Lower lobe of right lung (tissue), 2 donors: ENCODE measurements around the gene LDB2. TPM values are rescaled to one million over a fixed set of nuclear protein-coding genes. Genes with fewer than 3 reads are reported as not detected.

Experiments used
- ATAC-seq, 2 donors: fragments of 200-7000 bp; cut with Tn5 transposase; one replicate each; pipeline ENCODE4 v1.9.1; 2020 to 2022; ENCODE audit warnings: mild to moderate bottlenecking in 2 of 2, moderate library complexity in 2 of 2
- DNase-seq: peaks from one replicate; pipeline ENCODE4 v3.0.0-alpha.2; 2020
- H3K27ac ChIP-seq: fragments of 200-600 bp; one replicate; pipeline ENCODE4 v1.8.0; 2022
- H3K27me3 ChIP-seq: fragments of 200-600 bp; one replicate; pipeline ENCODE4 v1.8.0; 2022; ENCODE audit warnings: low read depth
- H3K36me3 ChIP-seq: fragments of 200-600 bp; one replicate; pipeline ENCODE4 v1.8.0; 2022; ENCODE audit warnings: mild to moderate bottlenecking
- H3K4me1 ChIP-seq: fragments of 200-600 bp; one replicate; pipeline ENCODE4 v1.8.0; 2022
- H3K4me3 ChIP-seq: fragments of 200-600 bp; one replicate; pipeline ENCODE4 v1.8.0; 2022; ENCODE audit warnings: mild to moderate bottlenecking
- H3K9me3 ChIP-seq: fragments of 200-600 bp; one replicate; pipeline ENCODE4 v1.8.0; 2022
- intact Hi-C: fragments of 100-400 bp; cut with DNase I; formaldehyde crosslinking; loops from one replicate; pipeline ENCODE4 v1.11.0; 2022
- total RNA-seq: library from RNA; stranded (reverse); fragmentation: NEBNext Ultra II Directional; extraction: Animal tissue kit (Norgen Biotek cat#: 25700); gene quantifications from one replicate; pipeline ENCODE4 v1.2.1, GENCODE V29; 2021
- TF ChIP-seq, protein P1 (sequence below): fragments of 200-600 bp; IDR thresholded peaks from one replicate; pipeline ENCODE4 v1.8.0; 2022; ENCODE audit warnings: antibody characterized with exemption, mild to moderate bottlenecking
- donor health status: DM: no; HTN: yes; CAD: no; lungs with severe emphysema.

LDB2 gene
- total RNA-seq, 1 donor from 2014 or later, result 113 TPM

- H3K4me1 ChIP-seq, result no peaks in the 10 kb centered on the region
- H3K27ac ChIP-seq, result no peak overlapping the region
- no peak overlapping the region for H3K4me3 ChIP-seq
- ATAC-seq (no peak), DNase-seq (no peak)
- intact Hi-C loops, result no loop called here
- no peaks in the 10 kb centered on the region for H3K9me3 ChIP-seq
- no peaks in the 10 kb centered on the region for H3K27me3 ChIP-seq
- TF ChIP-seq, protein P1, sequence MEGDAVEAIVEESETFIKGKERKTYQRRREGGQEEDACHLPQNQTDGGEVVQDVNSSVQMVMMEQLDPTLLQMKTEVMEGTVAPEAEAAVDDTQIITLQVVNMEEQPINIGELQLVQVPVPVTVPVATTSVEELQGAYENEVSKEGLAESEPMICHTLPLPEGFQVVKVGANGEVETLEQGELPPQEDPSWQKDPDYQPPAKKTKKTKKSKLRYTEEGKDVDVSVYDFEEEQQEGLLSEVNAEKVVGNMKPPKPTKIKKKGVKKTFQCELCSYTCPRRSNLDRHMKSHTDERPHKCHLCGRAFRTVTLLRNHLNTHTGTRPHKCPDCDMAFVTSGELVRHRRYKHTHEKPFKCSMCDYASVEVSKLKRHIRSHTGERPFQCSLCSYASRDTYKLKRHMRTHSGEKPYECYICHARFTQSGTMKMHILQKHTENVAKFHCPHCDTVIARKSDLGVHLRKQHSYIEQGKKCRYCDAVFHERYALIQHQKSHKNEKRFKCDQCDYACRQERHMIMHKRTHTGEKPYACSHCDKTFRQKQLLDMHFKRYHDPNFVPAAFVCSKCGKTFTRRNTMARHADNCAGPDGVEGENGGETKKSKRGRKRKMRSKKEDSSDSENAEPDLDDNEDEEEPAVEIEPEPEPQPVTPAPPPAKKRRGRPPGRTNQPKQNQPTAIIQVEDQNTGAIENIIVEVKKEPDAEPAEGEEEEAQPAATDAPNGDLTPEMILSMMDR, result no peak
- no peaks in the 10 kb centered on the region for H3K36me3 ChIP-seq
These were observed 291.8 kb downstream of the LDB2 start for GRCh38 chr4:16606691-16607090.

DNA sequence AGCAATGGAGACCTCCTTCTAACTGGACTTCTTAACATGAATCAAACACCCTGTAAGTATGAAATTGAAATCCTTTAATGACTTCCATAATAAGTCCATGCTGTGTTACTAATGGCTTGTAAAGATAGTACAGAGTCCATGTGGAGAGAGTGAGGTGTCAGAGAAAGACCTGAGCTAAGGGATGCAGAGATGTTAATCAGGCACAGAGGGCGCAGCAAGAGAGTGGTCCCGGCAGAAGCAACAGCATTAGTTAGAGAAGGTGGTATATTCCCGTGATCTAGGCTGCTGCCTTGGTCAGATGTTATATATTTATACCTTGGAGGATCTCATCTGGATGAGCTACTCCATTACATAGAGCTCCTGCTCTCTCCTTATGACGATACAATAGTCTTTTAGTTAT lies 295.3 kb downstream of the LDB2 start:
- no peak overlapping the region for H3K4me3 ChIP-seq
- H3K27ac ChIP-seq, result no peak overlapping the region
- ATAC-seq, result no peak

GRCh38 chr4:16598597-16599206 lies 299.7 kb downstream of the LDB2 start:
- H3K9me3 ChIP-seq, result no peaks in the 10 kb centered on the region
- intact Hi-C loops, result no loop called here
- no peaks in the 10 kb centered on the region for H3K4me1 ChIP-seq
- DNase-seq, result no peak
- H3K27ac ChIP-seq, result no peak overlapping the region
- no peak overlapping the region for H3K4me3 ChIP-seq
- no peak for ATAC-seq
- no peaks in the 10 kb centered on the region for H3K27me3 ChIP-seq
- TF ChIP-seq, protein P1, result no peak
- no peaks in the 10 kb centered on the region for H3K36me3 ChIP-seq

More for the DNA sequence above, 295.3 kb downstream of the LDB2 start:
- Histone ChIP-seq H3K4me1 (no peaks in the 10 kb centered on the region), H3K9me3 (no peaks in the 10 kb centered on the region), H3K27me3 (no peaks in the 10 kb centered on the region), H3K36me3 (no peaks in the 10 kb centered on the region)
- TF ChIP-seq, protein P1, result no peak
- no peak for DNase-seq
- intact Hi-C loops, result no loop called here

GRCh38 chr4:16597845-16598596 lies 300.4 kb downstream of the LDB2 start:
- no peak for ATAC-seq
- H3K9me3 ChIP-seq, result no peaks in the 10 kb centered on the region
- H3K4me1 ChIP-seq, result no peaks in the 10 kb centered on the region
- TF ChIP-seq, protein P1, result no peak
- H3K4me3 ChIP-seq, result no peak overlapping the region
- no peak for DNase-seq
- H3K36me3 ChIP-seq, result no peaks in the 10 kb centered on the region
- intact Hi-C loops, result no loop called here
- H3K27me3 ChIP-seq, result no peaks in the 10 kb centered on the region
- no peak overlapping the region for H3K27ac ChIP-seq

DNA sequence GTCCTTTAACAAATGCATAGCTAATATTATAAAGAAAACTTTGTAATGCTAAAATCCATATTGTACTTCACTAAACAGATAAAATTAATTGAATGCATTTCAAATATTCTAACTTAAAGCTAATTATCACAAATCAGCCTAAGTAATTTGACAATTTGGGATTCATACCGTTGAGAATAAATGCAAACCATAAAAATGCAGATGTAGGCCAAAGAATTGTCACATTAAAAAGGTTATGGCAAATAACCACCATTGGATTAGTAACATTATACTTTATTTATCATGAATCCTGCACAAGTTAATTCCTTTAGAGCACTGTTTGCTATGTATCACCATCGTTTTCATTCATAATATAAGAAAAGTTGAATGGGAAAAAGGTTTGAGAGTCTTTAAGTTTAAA lies 301.0 kb downstream of the LDB2 start:
- no peak for ATAC-seq
- H3K4me3 ChIP-seq, result no peak overlapping the region
- no peak overlapping the region for H3K27ac ChIP-seq
- H3K9me3 ChIP-seq, result no peaks in the 10 kb centered on the region
- TF ChIP-seq, protein P1, result no peak
- no peaks in the 10 kb centered on the region for H3K4me1 ChIP-seq
- intact Hi-C loops, result no loop called here
- DNase-seq, result no peak
- no peaks in the 10 kb centered on the region for H3K27me3 ChIP-seq
- H3K36me3 ChIP-seq, result no peaks in the 10 kb centered on the region
